GM19455 (cell line): ENCODE results near the gene DRGX.

ENCODE experiments used
- ATAC-seq: cut with Tn5 transposase; IDR thresholded peaks from one replicate; pipeline ENCODE4 v1.9.1; 2021; ENCODE audit not compliant: unreplicated experiment

DRGX gene

DNA sequence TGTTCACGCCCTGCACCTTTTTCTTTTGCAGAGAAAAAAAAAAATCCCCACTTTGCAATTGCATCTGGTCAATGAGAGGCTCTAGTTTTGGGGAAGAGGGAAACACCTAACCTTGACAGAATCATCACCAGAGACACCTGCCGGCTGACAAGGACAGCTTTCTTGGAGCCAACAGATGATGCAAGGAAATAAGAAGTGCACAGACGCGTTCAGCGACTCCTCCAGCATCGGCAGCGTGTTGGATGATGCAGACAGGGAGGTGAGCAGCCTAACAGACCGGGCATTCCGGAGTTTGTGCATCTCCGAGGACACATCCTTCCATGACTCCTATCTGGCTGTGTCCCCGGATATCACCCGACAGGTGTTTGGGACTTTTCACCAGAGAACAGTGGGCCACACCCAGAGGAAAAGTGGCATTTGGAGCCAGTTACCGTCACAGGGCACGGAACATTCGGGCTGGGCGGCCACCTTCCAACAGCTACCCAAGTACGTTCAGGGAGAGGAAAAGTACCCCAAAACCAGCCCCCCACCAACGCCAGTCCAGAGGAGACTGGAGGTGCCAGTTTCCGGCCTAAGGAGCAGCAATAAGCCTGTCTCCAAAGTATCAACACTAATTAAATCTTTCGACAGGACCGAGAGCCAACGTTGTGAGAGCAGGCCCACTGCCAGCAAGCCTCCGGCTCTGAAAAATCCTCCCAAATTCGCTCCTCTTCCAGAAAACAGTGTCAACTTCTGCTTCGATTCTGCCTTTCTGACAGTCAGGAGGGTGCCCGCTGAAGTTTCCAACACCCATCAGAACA lies 73.3 kb downstream of the DRGX start:
- no peak for ATAC-seq

DNA sequence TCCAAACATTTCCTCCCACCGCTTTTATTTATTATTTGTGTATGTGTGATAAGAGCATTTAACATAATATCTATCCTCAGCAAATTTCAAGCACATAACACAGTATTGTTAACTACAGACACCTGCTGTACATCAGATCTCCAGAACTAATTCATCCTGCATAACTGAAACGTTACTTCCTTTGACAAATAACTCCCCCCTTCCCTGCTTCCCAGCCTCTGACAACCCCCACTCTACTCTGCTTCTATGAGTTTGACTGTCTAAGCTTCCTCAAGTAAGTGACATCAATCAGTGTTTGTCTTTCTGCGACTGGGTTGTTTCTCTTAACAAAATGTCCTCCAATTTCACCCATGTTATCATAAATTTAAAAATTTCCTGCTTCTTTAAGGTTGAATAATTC lies 74.9 kb downstream of the DRGX start:
- ATAC-seq: no peak

DNA sequence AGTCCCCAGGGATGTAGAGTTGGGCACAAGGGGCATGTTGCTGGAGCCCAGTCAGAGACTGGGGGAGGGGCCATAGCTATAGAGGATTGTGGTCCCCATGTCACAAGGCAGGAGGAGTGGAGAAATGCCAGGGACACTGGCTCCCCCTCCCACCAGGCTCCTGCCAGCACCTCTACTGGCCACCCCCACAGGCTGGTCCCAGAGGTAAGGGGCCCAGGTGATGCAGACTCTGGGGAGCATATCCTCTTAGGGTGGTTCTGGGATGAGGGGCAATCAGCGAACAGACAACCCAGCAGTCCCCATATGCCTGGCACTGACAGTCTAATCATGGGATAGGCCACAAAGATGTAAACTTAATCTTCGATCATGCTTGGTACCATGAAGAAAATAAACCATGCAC lies 75.7 kb downstream of the DRGX start:
- no peak for ATAC-seq

DNA sequence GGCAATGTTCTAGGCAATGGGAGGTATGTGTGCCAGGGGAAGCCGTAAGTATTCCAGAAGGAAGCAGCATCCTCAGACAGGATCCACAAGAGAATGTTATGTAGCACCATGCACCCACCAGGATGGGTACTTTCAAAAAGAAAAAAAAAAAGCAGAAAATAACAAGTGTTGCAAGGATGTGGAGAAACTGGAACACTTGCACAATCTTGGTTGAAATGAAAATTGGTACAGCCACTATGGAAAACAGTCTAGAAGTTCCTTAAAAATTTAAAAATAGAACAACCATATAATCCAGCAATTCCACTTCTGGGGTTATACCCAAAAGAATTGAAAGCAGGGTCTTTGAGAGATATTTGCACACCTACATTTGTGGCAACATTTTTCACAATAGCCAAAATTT lies 76.7 kb downstream of the DRGX start:
- ATAC-seq: no peak

DNA sequence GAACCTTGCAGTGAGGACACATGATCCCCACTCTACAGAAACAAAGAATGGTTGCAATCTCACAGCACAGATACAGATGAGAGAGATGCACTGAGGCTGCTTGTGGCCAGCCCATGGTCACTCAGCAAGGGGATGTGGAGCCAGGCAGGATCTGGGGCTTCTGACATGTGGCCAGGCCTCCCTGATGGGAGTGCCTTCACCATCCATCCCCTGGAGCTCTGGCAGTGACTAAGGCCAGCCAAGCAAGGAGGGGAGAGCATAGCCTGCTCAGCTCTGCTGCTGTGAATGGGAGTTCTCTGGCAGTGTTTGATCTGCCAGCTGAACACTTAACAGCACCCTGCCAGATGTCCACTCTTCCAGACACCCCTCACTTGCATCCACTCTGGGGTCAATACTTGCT lies 77.1 kb downstream of the DRGX start:
- ATAC-seq: no peak

DNA sequence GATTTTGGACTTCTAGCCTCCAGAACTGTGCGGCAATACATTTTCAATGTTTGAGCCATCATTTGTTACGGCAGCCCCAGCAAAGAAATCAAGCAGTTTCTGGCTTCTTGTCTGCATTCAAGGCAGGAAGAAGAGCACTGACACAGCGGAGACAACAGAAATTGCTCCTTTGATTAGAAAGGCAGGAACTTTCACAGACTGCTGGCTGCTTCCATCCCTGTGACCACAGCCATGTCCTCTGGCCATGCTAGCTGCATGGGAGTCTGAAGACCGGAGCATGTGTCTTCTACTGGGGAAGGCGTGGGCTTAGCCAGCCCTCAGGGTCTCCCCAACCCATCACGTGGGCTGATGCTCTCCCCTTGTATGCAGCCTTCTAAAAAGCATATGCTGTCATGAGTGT lies 77.9 kb downstream of the DRGX start:
- ATAC-seq: no peak

DNA sequence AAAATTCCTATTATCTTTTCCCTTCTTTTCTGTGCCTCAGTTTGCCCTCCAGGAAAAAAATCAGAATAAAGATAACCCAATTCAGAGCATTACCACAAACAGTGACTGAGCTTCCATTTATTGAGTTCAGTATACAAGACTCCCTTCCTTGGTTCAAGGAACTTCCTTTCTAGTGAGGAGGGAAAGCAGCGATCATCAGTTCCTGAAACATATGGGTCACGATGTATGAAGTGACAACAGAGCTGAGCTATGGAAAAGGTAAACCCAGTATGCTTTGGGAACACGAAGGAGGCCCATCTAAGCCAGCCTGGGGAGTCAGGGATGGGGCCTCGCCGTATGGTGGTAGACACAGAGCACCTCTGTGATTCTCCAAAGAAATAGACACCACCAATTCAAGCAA lies 81.1 kb downstream of the DRGX start:
- ATAC-seq: no peak
